Skeletal muscle tissue (tissue), 4 donors: Measurements from ENCODE around the gene LCMT1. TPM values are rescaled to one million over a fixed set of nuclear protein-coding genes. Genes with fewer than 3 reads are reported as not detected.
"Not testable (repeated sequence)": the region's sequence is repeated elsewhere in the genome, so short reads cannot be mapped to it uniquely, and the experiment has no call there.

Experiments
- H3K27ac ChIP-seq: one replicate; pipeline ENCODE4 v1.7.0; 2013; ENCODE audit warnings: mild to moderate bottlenecking, low read depth, low read length, inconsistent platforms
- H3K27me3 ChIP-seq, 3 donors: one replicate each; pipeline ENCODE4 v1.7.0; 2013; ENCODE audit warnings: low read length in 3 of 3; ENCODE audit not compliant: control insufficient read depth in 3 of 3, insufficient read depth in 3 of 3
- H3K36me3 ChIP-seq, 3 donors: one replicate each; pipeline ENCODE4 v1.7.0; 2013; ENCODE audit warnings: low read length in 3 of 3; ENCODE audit not compliant: control insufficient read depth in 3 of 3, insufficient read depth in 3 of 3
- H3K4me1 ChIP-seq, 3 donors: one replicate each; pipeline ENCODE4 v1.7.0; 2013; ENCODE audit warnings: low read length in 3 of 3, mild to moderate bottlenecking in 3 of 3; ENCODE audit not compliant: control insufficient read depth in 3 of 3, insufficient read depth in 3 of 3
- H3K4me3 ChIP-seq, 3 donors: one replicate each; pipeline ENCODE4 v1.7.0; 2013; ENCODE audit warnings: low read length in 3 of 3
- H3K9ac ChIP-seq, 3 donors: one replicate each; pipeline ENCODE4 v1.7.0; 2013; ENCODE audit warnings: low read length in 3 of 3, mild to moderate bottlenecking in 3 of 3, moderate library complexity in 2 of 3, low read depth in 1 of 3
- H3K9me3 ChIP-seq, 3 donors: one replicate each; pipeline ENCODE4 v1.7.0; 2013; ENCODE audit warnings: low read length in 3 of 3; ENCODE audit not compliant: control insufficient read depth in 3 of 3
- total RNA-seq: library from RNA; depleted of rRNA; stranded (reverse); fragments of >200 nt; gene quantifications from one replicate; pipeline ENCODE4 v1.2.3, GENCODE V29; 2014
- donor health status: Osteomylitis.

Gene LCMT1
- total RNA-seq, 1 donor from 2014 or later, result 40.2 TPM

GRCh38 chr16:25110387-25110947 lies 1.1 kb upstream of the LCMT1 start:
- peaks cover 0 to 12% (median 0%) of the 10 kb centered on the region in 3 donors for H3K36me3 ChIP-seq
- peak overlapping the region; percentile 92 for H3K27ac ChIP-seq
- H3K9ac ChIP-seq, result peak overlapping the region; percentile 91 to 95 (median 95)
- no peaks in the 10 kb centered on the region for H3K9me3 ChIP-seq
- no peaks in the 10 kb centered on the region for H3K27me3 ChIP-seq
- H3K4me1 ChIP-seq, result peaks cover 38 to 45% (median 40%) of the 10 kb centered on the region in 3 donors
- peak overlapping the region; percentile 86 to 99 (median 93) for H3K4me3 ChIP-seq

GRCh38 chr16:25114121-25114520 lies 2.6 kb downstream of the LCMT1 start:
- Histone ChIP-seq H3K9me3 (no peaks in the 10 kb centered on the region), H3K9ac (no peak overlapping the region), H3K36me3 (peaks cover 3 to 15% (median 7%) of the 10 kb centered on the region in 3 donors), H3K4me1 (peaks cover 22 to 32% (median 24%) of the 10 kb centered on the region in 3 donors), H3K4me3 (no peak overlapping the region), H3K27ac (no peak overlapping the region), H3K27me3 (no peaks in the 10 kb centered on the region)

GRCh38 chr16:25118851-25119578 lies 7.5 kb downstream of the LCMT1 start:
- Histone ChIP-seq H3K27me3 (no peaks in the 10 kb centered on the region), H3K4me3 (no peak overlapping the region), H3K36me3 (peaks cover 3 to 15% (median 7%) of the 10 kb centered on the region in 3 donors), H3K9ac (no peak overlapping the region), H3K27ac (no peak overlapping the region), H3K4me1 (peaks cover 0 to 17% (median 4%) of the 10 kb centered on the region in 3 donors), H3K9me3 (no peaks in the 10 kb centered on the region)

- H3K9me3 ChIP-seq, result no peaks in the 10 kb centered on the region
- H3K27me3 ChIP-seq, result no peaks in the 10 kb centered on the region
- H3K4me3 ChIP-seq, result no peak overlapping the region
- no peak overlapping the region for H3K27ac ChIP-seq
- peaks cover 0 to 17% (median 4%) of the 10 kb centered on the region in 3 donors for H3K4me1 ChIP-seq
- H3K9ac ChIP-seq, result no peak overlapping the region
- H3K36me3 ChIP-seq, result peaks cover 3% of the 10 kb centered on the region in 3 donors
Measured at GRCh38 chr16:25121824-25122600, 10.5 kb downstream of the LCMT1 start.

GRCh38 chr16:25124503-25124902 lies 13.0 kb downstream of the LCMT1 start:
- Histone ChIP-seq H3K27me3 (no peaks in the 10 kb centered on the region), H3K4me3 (no peak overlapping the region), H3K4me1 (peaks cover 0 to 3% (median 0%) of the 10 kb centered on the region in 3 donors), H3K9me3 (no peaks in the 10 kb centered on the region), H3K9ac (no peak overlapping the region), H3K36me3 (peaks cover 0 to 16% (median under 1%) of the 10 kb centered on the region in 3 donors), H3K27ac (no peak overlapping the region)

GRCh38 chr16:25126086-25126666 lies 14.6 kb downstream of the LCMT1 start:
- H3K27me3 ChIP-seq, H3K9ac ChIP-seq, H3K4me3 ChIP-seq, H3K4me1 ChIP-seq, H3K27ac ChIP-seq, H3K9me3 ChIP-seq: not testable (repeated sequence)
- H3K36me3 ChIP-seq, result peaks cover 6 to 22% (median 6%) of the 10 kb centered on the region in 3 donors

- H3K9ac ChIP-seq, result no peak overlapping the region
Measured at GRCh38 chr16:25126820-25127232, 15.3 kb downstream of the LCMT1 start.

GRCh38 chr16:25132751-25133150 lies 21.2 kb downstream of the LCMT1 start:
- H3K9me3 ChIP-seq, H3K9ac ChIP-seq, H3K4me3 ChIP-seq, H3K27ac ChIP-seq, H3K4me1 ChIP-seq, H3K27me3 ChIP-seq: not testable (repeated sequence)
- peaks cover 29 to 34% (median 31%) of the 10 kb centered on the region in 3 donors for H3K36me3 ChIP-seq

More at GRCh38 chr16:25126820-25127232, 15.3 kb downstream of the LCMT1 start:
- no peak overlapping the region for H3K4me3 ChIP-seq
- H3K27me3 ChIP-seq, result no peaks in the 10 kb centered on the region
- H3K9me3 ChIP-seq, result no peaks in the 10 kb centered on the region
- H3K36me3 ChIP-seq, result peaks cover 6 to 22% (median 6%) of the 10 kb centered on the region in 3 donors
- H3K4me1 ChIP-seq, result no peaks in the 10 kb centered on the region
- no peak overlapping the region for H3K27ac ChIP-seq

- H3K36me3 ChIP-seq, result peaks cover 26 to 40% (median 35%) of the 10 kb centered on the region in 3 donors
- no peak overlapping the region for H3K27ac ChIP-seq
- H3K9me3 ChIP-seq, result no peaks in the 10 kb centered on the region
- H3K9ac ChIP-seq, result no peak overlapping the region
- no peaks in the 10 kb centered on the region for H3K27me3 ChIP-seq
- no peaks in the 10 kb centered on the region for H3K4me1 ChIP-seq
- H3K4me3 ChIP-seq, result no peak overlapping the region
Measured at GRCh38 chr16:25134166-25134700, 22.7 kb downstream of the LCMT1 start.
